Chondrocyte (in vitro differentiated cells): ENCODE measurements around the gene ARHGAP15. TPM values are rescaled to one million over a fixed set of nuclear protein-coding genes. Genes with fewer than 3 reads are reported as not detected.

Source experiments
- DNase-seq: peaks from one replicate; pipeline ENCODE4 v3.0.0; 2021; ENCODE audit warnings: mixed read lengths, low spot score
- H3K27ac Mint-ChIP-seq: one replicate; pipeline ENCODE4 v1.8.0; 2021; ENCODE audit warnings: mild to moderate bottlenecking, moderate library complexity, mixed read lengths; ENCODE audit not compliant: unreplicated experiment
- H3K27me3 Mint-ChIP-seq: 2 replicates; pipeline ENCODE4 v1.8.0; 2021; ENCODE audit warnings: low read depth, mixed read lengths
- H3K36me3 Mint-ChIP-seq: 2 replicates; pipeline ENCODE4 v1.8.0; 2021; ENCODE audit warnings: low read depth, mixed read lengths
- H3K4me1 Mint-ChIP-seq: 2 replicates; pipeline ENCODE4 v1.8.0; 2021; ENCODE audit warnings: low read depth, mild to moderate bottlenecking, mixed read lengths
- H3K4me3 Mint-ChIP-seq: one replicate; pipeline ENCODE4 v1.8.0; 2021; ENCODE audit warnings: mild to moderate bottlenecking, moderate library complexity, mixed read lengths; ENCODE audit not compliant: unreplicated experiment
- H3K9me3 Mint-ChIP-seq: 2 replicates; pipeline ENCODE4 v1.8.0; 2021; ENCODE audit warnings: low read depth, mixed read lengths
- total RNA-seq: library from RNA; stranded (reverse); gene quantifications from 3 replicates; pipeline ENCODE4 v1.2.1, GENCODE V29; 2021
- TF ChIP-seq, protein P1 (sequence below): fragments of 200-600 bp; sonication (generic); IDR thresholded peaks from 2 replicates; pipeline ENCODE4 v1.5.0; 2021; ENCODE audit warnings: antibody characterized with exemption, mild to moderate bottlenecking, moderate library complexity

The ARHGAP15 gene
- total RNA-seq, 1 donor from 2014 or later = 0.42 TPM

- TF ChIP-seq, protein P1, sequence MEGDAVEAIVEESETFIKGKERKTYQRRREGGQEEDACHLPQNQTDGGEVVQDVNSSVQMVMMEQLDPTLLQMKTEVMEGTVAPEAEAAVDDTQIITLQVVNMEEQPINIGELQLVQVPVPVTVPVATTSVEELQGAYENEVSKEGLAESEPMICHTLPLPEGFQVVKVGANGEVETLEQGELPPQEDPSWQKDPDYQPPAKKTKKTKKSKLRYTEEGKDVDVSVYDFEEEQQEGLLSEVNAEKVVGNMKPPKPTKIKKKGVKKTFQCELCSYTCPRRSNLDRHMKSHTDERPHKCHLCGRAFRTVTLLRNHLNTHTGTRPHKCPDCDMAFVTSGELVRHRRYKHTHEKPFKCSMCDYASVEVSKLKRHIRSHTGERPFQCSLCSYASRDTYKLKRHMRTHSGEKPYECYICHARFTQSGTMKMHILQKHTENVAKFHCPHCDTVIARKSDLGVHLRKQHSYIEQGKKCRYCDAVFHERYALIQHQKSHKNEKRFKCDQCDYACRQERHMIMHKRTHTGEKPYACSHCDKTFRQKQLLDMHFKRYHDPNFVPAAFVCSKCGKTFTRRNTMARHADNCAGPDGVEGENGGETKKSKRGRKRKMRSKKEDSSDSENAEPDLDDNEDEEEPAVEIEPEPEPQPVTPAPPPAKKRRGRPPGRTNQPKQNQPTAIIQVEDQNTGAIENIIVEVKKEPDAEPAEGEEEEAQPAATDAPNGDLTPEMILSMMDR = no peak
- no peak for DNase-seq
- Mint-ChIP-seq H3K4me3 (no peak overlapping the region), H3K27ac (no peak overlapping the region), H3K9me3 (no peaks in the 10 kb centered on the region), H3K27me3 (no peaks in the 10 kb centered on the region), H3K4me1 (no peaks in the 10 kb centered on the region), H3K36me3 (no peaks in the 10 kb centered on the region)
Observed at GRCh38 chr2:143786026-143786765, 657.0 kb downstream of the ARHGAP15 start.

DNA sequence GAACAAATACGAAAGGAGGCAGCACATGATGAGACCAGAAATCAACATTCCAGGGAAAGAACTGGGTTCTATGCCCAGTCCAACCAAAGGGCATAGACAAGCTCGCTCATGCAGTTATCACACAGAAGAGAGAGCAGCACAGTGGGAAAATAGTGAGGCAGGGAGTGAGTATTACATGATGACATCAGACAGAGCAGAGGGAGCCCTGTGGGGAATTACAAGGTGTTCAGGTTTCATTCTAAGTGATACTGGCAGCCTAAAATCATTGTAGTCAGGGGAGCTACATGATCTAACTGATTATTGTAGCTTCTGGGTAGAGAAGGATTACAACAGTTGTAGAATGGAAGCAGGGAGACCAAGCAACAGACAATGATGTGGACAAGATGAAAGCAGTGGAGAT, 658.5 kb downstream of the ARHGAP15 start:
- H3K4me1 Mint-ChIP-seq = no peaks in the 10 kb centered on the region
- H3K27me3 Mint-ChIP-seq = no peaks in the 10 kb centered on the region
- H3K9me3 Mint-ChIP-seq = no peaks in the 10 kb centered on the region
- H3K36me3 Mint-ChIP-seq = no peaks in the 10 kb centered on the region
- no peak for DNase-seq
- TF ChIP-seq, protein P1 = no peak
- no peak overlapping the region for H3K27ac Mint-ChIP-seq
- no peak overlapping the region for H3K4me3 Mint-ChIP-seq

DNA sequence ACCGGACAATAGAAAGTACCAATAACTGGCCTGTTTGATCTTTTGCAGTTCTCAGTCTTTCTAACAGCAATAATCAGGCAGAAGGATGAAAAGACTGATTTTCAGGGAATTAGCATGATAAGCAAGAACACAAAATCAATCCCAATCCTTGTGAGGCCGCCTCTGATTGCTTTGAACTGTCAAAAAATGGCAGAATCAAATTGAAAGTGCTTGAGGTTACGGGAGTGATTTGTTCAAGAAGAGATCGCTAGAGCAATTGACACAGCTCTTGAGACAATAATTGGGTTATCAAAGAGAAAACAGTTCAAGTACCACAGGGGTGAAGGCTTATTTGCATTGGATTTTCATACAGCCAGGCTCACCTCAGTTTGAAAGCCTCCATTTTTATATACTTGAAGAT, 663.4 kb downstream of the ARHGAP15 start:
- Mint-ChIP-seq H3K9me3 (no peaks in the 10 kb centered on the region), H3K27ac (no peak overlapping the region), H3K27me3 (no peaks in the 10 kb centered on the region), H3K4me1 (no peaks in the 10 kb centered on the region), H3K4me3 (no peak overlapping the region), H3K36me3 (no peaks in the 10 kb centered on the region)
- no peak for DNase-seq
- TF ChIP-seq, protein P1 = no peak

GRCh38 chr2:143793381-143793780, 664.2 kb downstream of the ARHGAP15 start:
- TF ChIP-seq, protein P1 = no peak
- Mint-ChIP-seq H3K4me1 (no peaks in the 10 kb centered on the region), H3K4me3 (no peak overlapping the region), H3K9me3 (no peaks in the 10 kb centered on the region), H3K27ac (no peak overlapping the region), H3K36me3 (no peaks in the 10 kb centered on the region), H3K27me3 (no peaks in the 10 kb centered on the region)
- no peak for DNase-seq

- Mint-ChIP-seq H3K27ac (no peak overlapping the region), H3K4me1 (no peaks in the 10 kb centered on the region), H3K9me3 (no peaks in the 10 kb centered on the region), H3K27me3 (no peaks in the 10 kb centered on the region), H3K36me3 (no peaks in the 10 kb centered on the region), H3K4me3 (no peak overlapping the region)
- DNase-seq = no peak
- TF ChIP-seq, protein P1 = no peak
Observed at GRCh38 chr2:143796051-143796450, 666.8 kb downstream of the ARHGAP15 start.
